ENCODE results near the gene CNP.

DNA sequence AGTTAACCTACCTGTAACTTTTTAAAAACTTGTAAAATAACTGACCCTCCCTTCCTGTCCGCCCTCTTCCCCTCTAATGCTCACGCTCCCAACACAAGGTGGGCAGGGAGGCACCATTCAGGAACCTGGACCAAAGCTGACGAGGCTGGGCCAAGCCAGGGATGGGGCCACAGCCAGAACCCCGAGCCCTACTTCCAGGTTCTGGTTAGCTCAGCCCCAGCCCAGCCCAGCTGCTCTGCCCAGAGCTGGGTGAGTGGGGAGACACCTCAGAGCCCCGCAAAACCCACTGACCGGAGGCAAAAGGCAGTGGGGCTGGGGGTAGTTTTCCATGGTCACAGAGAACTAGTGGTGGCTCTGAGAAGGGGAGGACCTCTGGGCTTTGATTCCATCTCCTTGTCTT, 7.4 kb downstream of the CNP start:
- TF ChIP-seq, protein P1, sequence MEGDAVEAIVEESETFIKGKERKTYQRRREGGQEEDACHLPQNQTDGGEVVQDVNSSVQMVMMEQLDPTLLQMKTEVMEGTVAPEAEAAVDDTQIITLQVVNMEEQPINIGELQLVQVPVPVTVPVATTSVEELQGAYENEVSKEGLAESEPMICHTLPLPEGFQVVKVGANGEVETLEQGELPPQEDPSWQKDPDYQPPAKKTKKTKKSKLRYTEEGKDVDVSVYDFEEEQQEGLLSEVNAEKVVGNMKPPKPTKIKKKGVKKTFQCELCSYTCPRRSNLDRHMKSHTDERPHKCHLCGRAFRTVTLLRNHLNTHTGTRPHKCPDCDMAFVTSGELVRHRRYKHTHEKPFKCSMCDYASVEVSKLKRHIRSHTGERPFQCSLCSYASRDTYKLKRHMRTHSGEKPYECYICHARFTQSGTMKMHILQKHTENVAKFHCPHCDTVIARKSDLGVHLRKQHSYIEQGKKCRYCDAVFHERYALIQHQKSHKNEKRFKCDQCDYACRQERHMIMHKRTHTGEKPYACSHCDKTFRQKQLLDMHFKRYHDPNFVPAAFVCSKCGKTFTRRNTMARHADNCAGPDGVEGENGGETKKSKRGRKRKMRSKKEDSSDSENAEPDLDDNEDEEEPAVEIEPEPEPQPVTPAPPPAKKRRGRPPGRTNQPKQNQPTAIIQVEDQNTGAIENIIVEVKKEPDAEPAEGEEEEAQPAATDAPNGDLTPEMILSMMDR (IDR thresholded peaks at IDR 0.05): no peak
- TF ChIP-seq POLR2AphosphoS5 (IDR thresholded peaks at IDR 0.05; ENCODE audit: insufficient read depth in 1 of 2, low read depth in 1 of 2): no peak

All from vagina (tissue), 2 donors.